ENCODE measurements around the gene C19orf44. TPM values are rescaled to one million over a fixed set of nuclear protein-coding genes. Genes with fewer than 3 reads are reported as not detected.

Gene C19orf44
- polyA plus RNA-seq, 1 experiment = 3.4 TPM

- DNase-seq (ENCODE audit: low read depth) = no peak
- ChIA-PET POLR2A (no interaction called here), CTCF (interaction anchor here (1.0 kb wide), 1 partner anchor 12 kb away, joined by 3 read pairs; no protein-coding TSS in a partner anchor)
- H3K36me3 ChIP-seq (ENCODE audit: control insufficient read depth, insufficient read depth, low read length) = no peaks in the 10 kb centered on the region; the same call in 1 of the 2 replicates
- no peak for TF ChIP-seq CTCF (IDR thresholded peaks at IDR 0.05; ENCODE audit: insufficient read depth, low read depth, low read length)
- no peak overlapping the region for H3K4me3 ChIP-seq (ENCODE audit: low read depth, low read length)
- H3K27me3 ChIP-seq (ENCODE audit: control insufficient read depth, insufficient read depth, low read length) = no peaks in the 10 kb centered on the region
Measured at GRCh38 chr19:16454351-16454918, 41.8 kb upstream of the C19orf44 start.

- H3K4me3 ChIP-seq (ENCODE audit: low read depth, low read length) = no peak overlapping the region
- DNase-seq (ENCODE audit: low read depth) = no peak
- POLR2A ChIA-PET = no interaction called here
- CTCF ChIA-PET = no interaction called here
- H3K36me3 ChIP-seq (ENCODE audit: control insufficient read depth, insufficient read depth, low read length) = no peaks in the 10 kb centered on the region; the same call in 1 of the 2 replicates
- H3K27me3 ChIP-seq (ENCODE audit: control insufficient read depth, insufficient read depth, low read length) = no peaks in the 10 kb centered on the region
- no peak for TF ChIP-seq CTCF (IDR thresholded peaks at IDR 0.05; ENCODE audit: insufficient read depth, low read depth, low read length)
Measured at GRCh38 chr19:16455489-16455888, 40.7 kb upstream of the C19orf44 start.

- no peak for TF ChIP-seq CTCF (IDR thresholded peaks at IDR 0.05; ENCODE audit: insufficient read depth, low read depth, low read length)
- CTCF ChIA-PET = interaction anchor here (1.0 to 1.3 kb wide), 3 partner anchors 15 to 38 kb away, joined by 3 to 8 read pairs (median 3); no protein-coding TSS in a partner anchor
- no peak overlapping the region for H3K4me3 ChIP-seq (ENCODE audit: low read depth, low read length)
- no peaks in the 10 kb centered on the region for H3K27me3 ChIP-seq (ENCODE audit: control insufficient read depth, insufficient read depth, low read length)
- no peak for DNase-seq (ENCODE audit: low read depth)
- no peaks in the 10 kb centered on the region; the same call in 1 of the 2 replicates for H3K36me3 ChIP-seq (ENCODE audit: control insufficient read depth, insufficient read depth, low read length)
- POLR2A ChIA-PET = no interaction called here
Measured at GRCh38 chr19:16456652-16457194, 39.5 kb upstream of the C19orf44 start.

GRCh38 chr19:16457195-16457953 is 38.8 kb upstream of the C19orf44 start:
- ChIA-PET CTCF (interaction anchor here (1.0 to 1.3 kb wide), 2 partner anchors 15 to 20 kb away, joined by 3 to 8 read pairs; no protein-coding TSS in a partner anchor), POLR2A (no interaction called here)
- Histone ChIP-seq H3K36me3 (ENCODE audit: control insufficient read depth, insufficient read depth, low read length) (no peaks in the 10 kb centered on the region; the same call in 1 of the 2 replicates), H3K27me3 (ENCODE audit: control insufficient read depth, insufficient read depth, low read length) (no peaks in the 10 kb centered on the region), H3K4me3 (ENCODE audit: low read depth, low read length) (no peak overlapping the region)
- DNase-seq (ENCODE audit: low read depth) = no peak
- no peak for TF ChIP-seq CTCF (IDR thresholded peaks at IDR 0.05; ENCODE audit: insufficient read depth, low read depth, low read length)

GRCh38 chr19:16457954-16458331 is 38.3 kb upstream of the C19orf44 start:
- Histone ChIP-seq H3K4me3 (ENCODE audit: low read depth, low read length) (no peak overlapping the region), H3K36me3 (ENCODE audit: control insufficient read depth, insufficient read depth, low read length) (no peaks in the 10 kb centered on the region; the same call in 1 of the 2 replicates), H3K27me3 (ENCODE audit: control insufficient read depth, insufficient read depth, low read length) (no peaks in the 10 kb centered on the region)
- no peak for TF ChIP-seq CTCF (IDR thresholded peaks at IDR 0.05; ENCODE audit: insufficient read depth, low read depth, low read length)
- ChIA-PET CTCF (interaction anchor here (1.0 to 1.3 kb wide), 2 partner anchors 16 to 21 kb away, joined by 3 to 8 read pairs; no protein-coding TSS in a partner anchor), POLR2A (no interaction called here)
- DNase-seq (ENCODE audit: low read depth) = no peak
